HL-60 (cell line): ENCODE measurements around the gene RCBTB2.

Source experiments
- GABPA ChIP-seq: IDR thresholded peaks from 2 replicates; pipeline ENCODE4 v1.6.1; 2012; ENCODE audit warnings: low read depth
- TF ChIP-seq, protein P1 (sequence below): IDR thresholded peaks from one replicate; pipeline ENCODE4 v1.5.1; 2011; ENCODE audit warnings: low read length, control low read depth, inconsistent platforms; ENCODE audit not compliant: insufficient read depth

- TF ChIP-seq GABPA, result no peak
- TF ChIP-seq, protein P1, sequence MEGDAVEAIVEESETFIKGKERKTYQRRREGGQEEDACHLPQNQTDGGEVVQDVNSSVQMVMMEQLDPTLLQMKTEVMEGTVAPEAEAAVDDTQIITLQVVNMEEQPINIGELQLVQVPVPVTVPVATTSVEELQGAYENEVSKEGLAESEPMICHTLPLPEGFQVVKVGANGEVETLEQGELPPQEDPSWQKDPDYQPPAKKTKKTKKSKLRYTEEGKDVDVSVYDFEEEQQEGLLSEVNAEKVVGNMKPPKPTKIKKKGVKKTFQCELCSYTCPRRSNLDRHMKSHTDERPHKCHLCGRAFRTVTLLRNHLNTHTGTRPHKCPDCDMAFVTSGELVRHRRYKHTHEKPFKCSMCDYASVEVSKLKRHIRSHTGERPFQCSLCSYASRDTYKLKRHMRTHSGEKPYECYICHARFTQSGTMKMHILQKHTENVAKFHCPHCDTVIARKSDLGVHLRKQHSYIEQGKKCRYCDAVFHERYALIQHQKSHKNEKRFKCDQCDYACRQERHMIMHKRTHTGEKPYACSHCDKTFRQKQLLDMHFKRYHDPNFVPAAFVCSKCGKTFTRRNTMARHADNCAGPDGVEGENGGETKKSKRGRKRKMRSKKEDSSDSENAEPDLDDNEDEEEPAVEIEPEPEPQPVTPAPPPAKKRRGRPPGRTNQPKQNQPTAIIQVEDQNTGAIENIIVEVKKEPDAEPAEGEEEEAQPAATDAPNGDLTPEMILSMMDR, result no peak
These were observed 17.1 kb downstream of the RCBTB2 start for GRCh38 chr13:48515732-48516131.
